Naive thymus-derived CD4-positive, alpha-beta T cell (primary cell): ENCODE measurements around the gene TMEM18. TPM values are rescaled to one million over a fixed set of nuclear protein-coding genes. Genes with fewer than 3 reads are reported as not detected.

Experiments used
- ATAC-seq: fragments of 150-1000 bp; cut with Tn5 transposase; 2 replicates; pipeline ENCODE4 v1.10.0; 2021; ENCODE audit warnings: mild to moderate bottlenecking, moderate library complexity
- CTCF ChIA-PET: fragments of 350-600 bp; sonication (Branson Sonifier 250); formaldehyde crosslinking; loops from one replicate; lab custom pipeline; 2021; ENCODE audit warnings: antibody characterized with exemption; lab: Charles Lee
- POLR2A ChIA-PET: fragments of 350-600 bp; sonication (Branson Sonifier 250); formaldehyde crosslinking; loops from one replicate; lab custom pipeline; 2021; ENCODE audit warnings: antibody characterized with exemption, inconsistent platforms; lab: Charles Lee
- DNase-seq, 9 donors: peaks; one replicate each; pipeline versions ENCODE4 v3.0.0 to v3.0.0-alpha.2; 2020 to 2022; ENCODE audit warnings: mixed read lengths in 1 of 9
- H3K27ac ChIP-seq: one replicate; pipeline ENCODE4 v1.7.0; 2013; ENCODE audit warnings: mild to moderate bottlenecking, low read depth, low read length, moderate library complexity
- H3K27me3 ChIP-seq, 2 donors: one replicate each; pipeline ENCODE4 v1.7.0; 2013; ENCODE audit warnings: low read length in 2 of 2, mild to moderate bottlenecking in 2 of 2, moderate library complexity in 2 of 2; ENCODE audit not compliant: control insufficient read depth in 2 of 2, insufficient read depth in 2 of 2
- H3K36me3 ChIP-seq, 3 experiments: 1 replicate in 2 of 3; 2 replicates in 1 of 3; pipeline ENCODE4 v1.7.0; 2013; ENCODE audit warnings: low read length in 3 of 3, mild to moderate bottlenecking in 3 of 3, moderate library complexity in 1 of 3; ENCODE audit not compliant: insufficient read depth in 3 of 3, control insufficient read depth in 2 of 3
- H3K4me1 ChIP-seq, 2 donors: one replicate each; pipeline ENCODE4 v1.7.0; 2013; ENCODE audit warnings: low read length in 2 of 2, mild to moderate bottlenecking in 2 of 2, moderate library complexity in 1 of 2; ENCODE audit not compliant: control insufficient read depth in 2 of 2, insufficient read depth in 2 of 2
- H3K4me3 ChIP-seq: 2 replicates; pipeline ENCODE4 v1.7.0; 2013; ENCODE audit warnings: mild to moderate bottlenecking, low read length
- H3K9me3 ChIP-seq, 3 experiments: 1 replicate in 2 of 3; 2 replicates in 1 of 3; pipeline ENCODE4 v1.7.0; 2013; ENCODE audit warnings: low read length in 3 of 3; ENCODE audit not compliant: control insufficient read depth in 2 of 3
- H3K27ac Mint-ChIP-seq, 9 donors: one replicate each; pipeline ENCODE4 v1.8.0; 2020 to 2022; ENCODE audit warnings: mixed read lengths in 9 of 9, mild to moderate bottlenecking in 8 of 9, moderate library complexity in 5 of 9, inconsistent platforms in 2 of 9
- H3K27me3 Mint-ChIP-seq, 5 donors: one replicate each; pipeline ENCODE4 v1.8.0; 2021 to 2022; ENCODE audit warnings: mixed read lengths in 5 of 5, mild to moderate bottlenecking in 1 of 5
- H3K36me3 Mint-ChIP-seq, 5 donors: one replicate each; pipeline ENCODE4 v1.8.0; 2020 to 2022; ENCODE audit warnings: mixed read lengths in 5 of 5, mild to moderate bottlenecking in 3 of 5, inconsistent platforms in 1 of 5
- H3K4me1 Mint-ChIP-seq, 7 donors: one replicate each; pipeline ENCODE4 v1.8.0; 2020 to 2022; ENCODE audit warnings: mixed read lengths in 7 of 7, mild to moderate bottlenecking in 3 of 7, inconsistent platforms in 1 of 7
- H3K4me3 Mint-ChIP-seq, 10 donors: one replicate each; pipeline ENCODE4 v1.8.0; 2020 to 2022; ENCODE audit warnings: mild to moderate bottlenecking in 10 of 10, mixed read lengths in 10 of 10, moderate library complexity in 6 of 10, inconsistent platforms in 2 of 10
- H3K9me3 Mint-ChIP-seq, 11 donors: one replicate each; pipeline ENCODE4 v1.8.0; 2020 to 2022; ENCODE audit warnings: mixed read lengths in 11 of 11, mild to moderate bottlenecking in 4 of 11, inconsistent platforms in 1 of 11, moderate library complexity in 1 of 11
- intact Hi-C, 2 donors: fragments of 100-400 bp; cut with micrococcal nuclease; formaldehyde crosslinking; loops; one replicate each; pipeline ENCODE4 v1.15.1; 2023
- polyA plus RNA-seq, 2 donors: library from polyadenylated mRNA; unstranded; fragments of 300-500 nt; fragmentation: Illumina TruSeq; gene quantifications; one replicate each; pipeline ENCODE4 v1.2.3, GENCODE V29; 2021
- total RNA-seq, 6 experiments: library from RNA in 5 of 6; stranded (reverse) in 5 of 6; gene quantifications; 1 replicate in 5 of 6; 2 replicates in 1 of 6; pipeline ENCODE4 v1.2.3 and lab custom pipeline; 2021 to 2026

TMEM18 gene
- total and polyA plus RNA-seq, 7 experiments from 2014 or later, result 23.3 to 39.8 (median 29.4) TPM

GRCh38 chr2:618422-618990 lies 58.7 kb downstream of the TMEM18 start:
- H3K27ac ChIP-seq, result no peak overlapping the region
- no peak for ATAC-seq
- Mint-ChIP-seq H3K4me1 (no peaks in the 10 kb centered on the region), H3K36me3 (peaks cover 0 to 6% (median 0%) of the 10 kb centered on the region in 5 donors), H3K27ac (no peak overlapping the region), H3K9me3 (peaks cover 0 to 17% (median 10%) of the 10 kb centered on the region in 11 donors), H3K4me3 (no peak overlapping the region), H3K27me3 (peaks cover 0 to 6% (median 4%) of the 10 kb centered on the region in 5 donors)
- no peaks in the 10 kb centered on the region for H3K36me3 ChIP-seq
- ChIA-PET POLR2A (no interaction called here), CTCF (no interaction called here)
- DNase-seq, result peak in 1 of 9 donors; percentile 7
- intact Hi-C loops, result no loop called here
- H3K27me3 ChIP-seq, result no peaks in the 10 kb centered on the region
- H3K4me3 ChIP-seq, result no peak overlapping the region
- H3K9me3 ChIP-seq, result no peaks in the 10 kb centered on the region
- H3K4me1 ChIP-seq, result no peaks in the 10 kb centered on the region

DNA sequence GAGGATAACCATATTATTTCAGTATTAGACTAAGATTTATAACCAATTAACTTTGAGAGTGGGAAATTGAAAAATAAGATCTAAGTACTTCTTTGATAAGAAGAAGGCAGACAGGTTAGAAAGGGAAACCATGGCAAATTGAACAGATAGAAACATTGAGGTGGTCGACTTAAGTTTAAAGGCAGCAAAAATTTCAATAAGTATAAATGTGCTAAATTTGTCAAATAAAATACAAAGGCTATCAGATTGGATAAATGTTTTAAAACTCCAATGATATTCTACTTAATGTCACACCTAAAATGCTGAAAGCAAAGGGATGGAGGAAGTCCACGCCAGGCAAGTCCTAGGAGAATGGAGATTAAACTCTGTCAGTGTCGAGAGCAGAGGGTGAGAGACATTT lies 59.2 kb downstream of the TMEM18 start:
- POLR2A ChIA-PET, result no interaction called here
- no peaks in the 10 kb centered on the region for H3K4me1 Mint-ChIP-seq
- ATAC-seq (no peak), DNase-seq (no peak)
- Histone ChIP-seq H3K27me3 (no peaks in the 10 kb centered on the region), H3K9me3 (no peaks in the 10 kb centered on the region), H3K4me1 (no peaks in the 10 kb centered on the region), H3K36me3 (no peaks in the 10 kb centered on the region), H3K4me3 (no peak overlapping the region), H3K27ac (no peak overlapping the region)
- intact Hi-C loops, result no loop called here
- CTCF ChIA-PET, result no interaction called here
- peaks cover 0 to 17% (median 10%) of the 10 kb centered on the region in 11 donors for H3K9me3 Mint-ChIP-seq
- peaks cover 0 to 6% (median 4%) of the 10 kb centered on the region in 5 donors for H3K27me3 Mint-ChIP-seq
- no peak overlapping the region for H3K4me3 Mint-ChIP-seq
- H3K36me3 Mint-ChIP-seq, result peaks cover 0 to 6% (median 0%) of the 10 kb centered on the region in 5 donors
- no peak overlapping the region for H3K27ac Mint-ChIP-seq
